Vagina (tissue), 2 donors: ENCODE data around the gene CADPS2. TPM values are rescaled to one million over a fixed set of nuclear protein-coding genes. Genes with fewer than 3 reads are reported as not detected.

Source experiments
- DNase-seq, 2 donors: peaks; one replicate each; pipeline ENCODE4 v3.0.0-alpha.2; 2017; ENCODE audit errors: extremely low spot score in 2 of 2
- H3K27ac ChIP-seq: fragments of 200-600 bp; sonication (generic); one replicate; pipeline ENCODE4 v1.5.1; 2019
- H3K27me3 ChIP-seq: fragments of 200-600 bp; sonication (generic); one replicate; pipeline ENCODE4 v1.5.1; 2019
- H3K36me3 ChIP-seq, 2 donors: fragments of 200-600 bp; sonication (generic); one replicate each; pipeline ENCODE4 v1.5.1; 2017 to 2019
- H3K4me1 ChIP-seq: fragments of 200-600 bp; sonication (generic); one replicate; pipeline ENCODE4 v1.5.1; 2019
- H3K4me3 ChIP-seq, 2 donors: fragments of 200-600 bp; sonication (generic); 1 replicate in 1 of 2; 2 replicates in 1 of 2; pipeline ENCODE4 v1.5.1; 2016 to 2019
- H3K9me3 ChIP-seq: fragments of 200-600 bp; sonication (generic); one replicate; pipeline ENCODE4 v1.5.1; 2019
- POLR2A ChIP-seq, 2 donors: fragments of 450-650 bp; IDR thresholded peaks; one replicate each; pipeline ENCODE4 v1.6.1; 2017; ENCODE audit warnings: antibody characterized with exemption in 2 of 2, mild to moderate bottlenecking in 2 of 2, moderate library complexity in 2 of 2
- POLR2AphosphoS5 ChIP-seq, 2 donors: sonication (generic); formaldehyde crosslinking; IDR thresholded peaks; one replicate each; pipeline ENCODE4 v1.9.0; 2017; ENCODE audit warnings: antibody characterized with exemption in 2 of 2, mild to moderate bottlenecking in 2 of 2, low read depth in 1 of 2; ENCODE audit not compliant: insufficient read depth in 1 of 2
- intact Hi-C: fragments of 100-400 bp; cut with DNase I; formaldehyde crosslinking; loops from one replicate; pipeline ENCODE4 v1.15.1; 2023
- total RNA-seq: library from RNA; depleted of rRNA; stranded (reverse); fragments of >200 nt; gene quantifications from one replicate; pipeline ENCODE4 v1.2.3, GENCODE V29; 2016
- TF ChIP-seq, protein P1 (sequence below), 3 experiments: fragments of 450-650 bp in 2 of 3; fragments of 200-600 bp in 1 of 3; sonication (generic) in 1 of 3; IDR thresholded peaks; one replicate each; pipeline ENCODE4 v1.5.1; 2017 to 2019; ENCODE audit warnings: antibody characterized with exemption in 3 of 3, mild to moderate bottlenecking in 2 of 3, moderate library complexity in 2 of 3

The CADPS2 gene
- total RNA-seq, 1 donor from 2014 or later: 25.5 TPM

GRCh38 chr7:122689346-122690109 is 196.7 kb downstream of the CADPS2 start:
- no peak for DNase-seq
- Histone ChIP-seq H3K27ac (no peak overlapping the region), H3K9me3 (no peaks in the 10 kb centered on the region), H3K27me3 (no peaks in the 10 kb centered on the region), H3K4me1 (no peaks in the 10 kb centered on the region), H3K36me3 (no peaks in the 10 kb centered on the region), H3K4me3 (no peak overlapping the region)
- TF ChIP-seq, protein P1, sequence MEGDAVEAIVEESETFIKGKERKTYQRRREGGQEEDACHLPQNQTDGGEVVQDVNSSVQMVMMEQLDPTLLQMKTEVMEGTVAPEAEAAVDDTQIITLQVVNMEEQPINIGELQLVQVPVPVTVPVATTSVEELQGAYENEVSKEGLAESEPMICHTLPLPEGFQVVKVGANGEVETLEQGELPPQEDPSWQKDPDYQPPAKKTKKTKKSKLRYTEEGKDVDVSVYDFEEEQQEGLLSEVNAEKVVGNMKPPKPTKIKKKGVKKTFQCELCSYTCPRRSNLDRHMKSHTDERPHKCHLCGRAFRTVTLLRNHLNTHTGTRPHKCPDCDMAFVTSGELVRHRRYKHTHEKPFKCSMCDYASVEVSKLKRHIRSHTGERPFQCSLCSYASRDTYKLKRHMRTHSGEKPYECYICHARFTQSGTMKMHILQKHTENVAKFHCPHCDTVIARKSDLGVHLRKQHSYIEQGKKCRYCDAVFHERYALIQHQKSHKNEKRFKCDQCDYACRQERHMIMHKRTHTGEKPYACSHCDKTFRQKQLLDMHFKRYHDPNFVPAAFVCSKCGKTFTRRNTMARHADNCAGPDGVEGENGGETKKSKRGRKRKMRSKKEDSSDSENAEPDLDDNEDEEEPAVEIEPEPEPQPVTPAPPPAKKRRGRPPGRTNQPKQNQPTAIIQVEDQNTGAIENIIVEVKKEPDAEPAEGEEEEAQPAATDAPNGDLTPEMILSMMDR (IDR thresholded peaks at IDR 0.05): no peak
- TF ChIP-seq POLR2A (IDR thresholded peaks at IDR 0.05): no peak
- TF ChIP-seq POLR2AphosphoS5 (IDR thresholded peaks at IDR 0.05; ENCODE audit: insufficient read depth in 1 of 2, low read depth in 1 of 2): no peak
- intact Hi-C loops: no loop called here

- Histone ChIP-seq H3K27me3 (no peaks in the 10 kb centered on the region), H3K4me3 (no peak overlapping the region), H3K27ac (no peak overlapping the region), H3K9me3 (no peaks in the 10 kb centered on the region), H3K4me1 (no peaks in the 10 kb centered on the region), H3K36me3 (no peaks in the 10 kb centered on the region)
- no peak for DNase-seq
- intact Hi-C loops: no loop called here
- TF ChIP-seq, protein P1 (IDR thresholded peaks at IDR 0.05): no peak
- no peak for TF ChIP-seq POLR2AphosphoS5 (IDR thresholded peaks at IDR 0.05; ENCODE audit: insufficient read depth in 1 of 2, low read depth in 1 of 2)
- no peak for TF ChIP-seq POLR2A (IDR thresholded peaks at IDR 0.05)
Observed at GRCh38 chr7:122688400-122688998, 197.8 kb downstream of the CADPS2 start.

GRCh38 chr7:122686360-122686878 is 199.8 kb downstream of the CADPS2 start:
- TF ChIP-seq POLR2A (IDR thresholded peaks at IDR 0.05) (no peak), POLR2AphosphoS5 (IDR thresholded peaks at IDR 0.05; ENCODE audit: insufficient read depth in 1 of 2, low read depth in 1 of 2) (no peak)
- TF ChIP-seq, protein P1 (IDR thresholded peaks at IDR 0.05): no peak
- DNase-seq: no peak
- no peak overlapping the region for H3K4me3 ChIP-seq
- no peaks in the 10 kb centered on the region for H3K4me1 ChIP-seq
- intact Hi-C loops: no loop called here
- H3K9me3 ChIP-seq: no peaks in the 10 kb centered on the region
- no peak overlapping the region for H3K27ac ChIP-seq
- no peaks in the 10 kb centered on the region for H3K27me3 ChIP-seq
- H3K36me3 ChIP-seq: no peaks in the 10 kb centered on the region

- no peaks in the 10 kb centered on the region for H3K4me1 ChIP-seq
- no peak overlapping the region for H3K4me3 ChIP-seq
- H3K27ac ChIP-seq: no peak overlapping the region
- DNase-seq: no peak
- H3K9me3 ChIP-seq: no peaks in the 10 kb centered on the region
- intact Hi-C loops: no loop called here
- no peaks in the 10 kb centered on the region for H3K36me3 ChIP-seq
- TF ChIP-seq POLR2AphosphoS5 (IDR thresholded peaks at IDR 0.05; ENCODE audit: insufficient read depth in 1 of 2, low read depth in 1 of 2) (no peak), POLR2A (IDR thresholded peaks at IDR 0.05) (no peak)
- TF ChIP-seq, protein P1 (IDR thresholded peaks at IDR 0.05): no peak
- no peaks in the 10 kb centered on the region for H3K27me3 ChIP-seq
Observed at GRCh38 chr7:122684504-122684903, 201.8 kb downstream of the CADPS2 start.
